ENCODE results near the gene MALAT1.

The MALAT1 gene

GRCh38 chr11:65503949-65504673, 5.3 kb downstream of the MALAT1 start (continued):
- peak; percentile 81 for TF ChIP-seq CREB5 (CRISPR knock-in tag; IDR thresholded peaks at IDR 0.05; ENCODE audit: low read depth)
- TF ChIP-seq ZFP3 (CRISPR knock-in tag; IDR thresholded peaks at IDR 0.05): peak; percentile 20; the same call in 1 of the 2 replicates
- TF ChIP-seq ZFP30 (CRISPR knock-in tag; IDR thresholded peaks at IDR 0.05): no peak
- peak; percentile 92 for TF ChIP-seq RARB (CRISPR knock-in tag; IDR thresholded peaks at IDR 0.05)
- peak; percentile 23; the same call in 1 of the 2 replicates for TF ChIP-seq SNAI2 (CRISPR knock-in tag; IDR thresholded peaks at IDR 0.05)
- peak; percentile 10 for TF ChIP-seq PATZ1 (CRISPR knock-in tag; IDR thresholded peaks at IDR 0.05; ENCODE audit: borderline replicate concordance)
- TF ChIP-seq PPARA (CRISPR knock-in tag; IDR thresholded peaks at IDR 0.05; ENCODE audit: borderline replicate concordance): no peak
- TF ChIP-seq ARNTL (CRISPR knock-in tag; IDR thresholded peaks at IDR 0.05; ENCODE audit: borderline replicate concordance, low read depth): peak; percentile 36; the same call in 1 of the 2 replicates

- ATAC-seq: no peak
- TF ChIP-seq ZFP3 (CRISPR knock-in tag; IDR thresholded peaks at IDR 0.05): no peak
- peak; percentile 62; the same call in 1 of the 2 replicates for TF ChIP-seq ESRRG (CRISPR knock-in tag; IDR thresholded peaks at IDR 0.05)
- TF ChIP-seq SNAI2 (CRISPR knock-in tag; IDR thresholded peaks at IDR 0.05): no peak
- peak; percentile 87 for TF ChIP-seq GLIS3 (CRISPR knock-in tag; IDR thresholded peaks at IDR 0.05)
- no peak for TF ChIP-seq BACH2 (CRISPR knock-in tag; IDR thresholded peaks at IDR 0.05; ENCODE audit: borderline replicate concordance)
- TF ChIP-seq TSHZ2 (CRISPR knock-in tag; IDR thresholded peaks at IDR 0.05): no peak
- peak; percentile 90 for TF ChIP-seq PATZ1 (CRISPR knock-in tag; IDR thresholded peaks at IDR 0.05; ENCODE audit: borderline replicate concordance)
- TF ChIP-seq PPARA (CRISPR knock-in tag; IDR thresholded peaks at IDR 0.05; ENCODE audit: borderline replicate concordance): no peak
- peak; percentile 47 for TF ChIP-seq ZNF8 (CRISPR knock-in tag; IDR thresholded peaks at IDR 0.05)
- peak; percentile 76; the same call in 1 of the 2 replicates for TF ChIP-seq ZC3H10 (CRISPR knock-in tag; IDR thresholded peaks at IDR 0.05)
- TF ChIP-seq CREB5 (CRISPR knock-in tag; IDR thresholded peaks at IDR 0.05; ENCODE audit: low read depth): peak; percentile 80
- TF ChIP-seq RARB (CRISPR knock-in tag; IDR thresholded peaks at IDR 0.05): peak; percentile 68; the same call in 1 of the 2 replicates
- no peak for TF ChIP-seq ISL1 (CRISPR knock-in tag; IDR thresholded peaks at IDR 0.05)
- TF ChIP-seq TOX (CRISPR knock-in tag; IDR thresholded peaks at IDR 0.05; ENCODE audit: borderline replicate concordance): peak; percentile 90; the same call in 1 of the 2 replicates
- TF ChIP-seq CSRNP3 (CRISPR knock-in tag; IDR thresholded peaks at IDR 0.05): peak; percentile 74; the same call in 1 of the 2 replicates
These were observed 6.0 kb downstream of the MALAT1 start for GRCh38 chr11:65504674-65505465.

All from SK-N-SH treated with all-trans-retinoic acid at 6 μM for 48 hours (cell line).